ENCODE results near the gene CTAGE15.
"Not testable (repeated sequence)": the region's sequence is repeated elsewhere in the genome, so short reads cannot be mapped to it uniquely, and the experiment has no call there.

CTAGE15 gene, protein sequence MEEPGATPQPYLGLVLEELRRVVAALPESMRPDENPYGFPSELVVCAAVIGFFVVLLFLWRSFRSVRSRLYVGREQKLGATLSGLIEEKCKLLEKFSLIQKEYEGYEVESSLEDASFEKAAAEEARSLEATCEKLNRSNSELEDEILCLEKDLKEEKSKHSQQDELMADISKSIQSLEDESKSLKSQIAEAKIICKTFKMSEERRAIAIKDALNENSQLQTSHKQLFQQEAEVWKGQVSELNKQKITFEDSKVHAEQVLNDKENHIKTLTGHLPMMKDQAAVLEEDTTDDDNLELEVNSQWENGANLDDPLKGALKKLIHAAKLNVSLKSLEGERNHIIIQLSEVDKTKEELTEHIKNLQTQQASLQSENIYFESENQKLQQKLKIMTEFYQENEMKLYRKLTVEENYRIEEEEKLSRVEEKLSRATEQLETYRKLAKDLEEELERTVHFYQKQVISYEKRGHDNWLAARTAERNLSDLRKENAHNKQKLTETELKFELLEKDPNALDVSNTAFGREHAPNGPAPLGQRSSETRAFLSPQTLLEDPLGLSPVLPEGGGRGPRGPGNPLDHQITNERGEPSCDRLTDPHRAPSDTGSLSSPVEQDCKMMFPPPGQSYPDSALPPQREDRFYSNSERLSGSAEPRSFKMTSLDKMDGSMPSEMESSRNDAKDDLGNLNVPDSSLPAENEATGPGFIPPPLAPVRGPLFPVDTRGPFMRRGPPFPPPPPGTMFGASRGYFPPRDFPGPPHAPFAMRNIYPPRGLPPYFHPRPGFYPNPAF

DNA sequence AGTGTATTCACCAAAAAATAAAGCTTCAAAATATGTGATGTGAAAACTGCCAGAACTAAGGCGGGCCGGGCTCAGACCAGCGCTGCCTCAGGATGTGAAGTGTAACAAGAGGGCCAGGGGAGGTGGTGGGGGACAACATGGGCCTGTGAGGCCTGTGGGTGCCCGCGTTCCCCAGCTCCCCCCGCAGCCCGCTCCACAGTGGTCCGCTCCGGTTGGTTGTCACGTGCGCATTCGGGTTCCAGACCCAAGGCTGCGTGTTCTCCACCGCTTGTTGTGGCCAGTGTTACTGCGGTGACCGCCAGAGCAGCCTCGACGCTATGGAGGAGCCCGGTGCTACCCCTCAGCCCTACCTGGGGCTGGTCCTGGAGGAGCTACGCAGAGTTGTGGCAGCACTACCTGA, at the start of gene CTAGE15:
TSS of gene CTAGE15 (plus strand) at position 301 of the 400 bp plus-strand sequence. CDS start at position 318, 17 bp downstream.
- not testable (repeated sequence) for DNase-seq

GRCh38 chr7:143522309-143522916, 49.2 kb upstream of the CTAGE15 start:
- DNase-seq: not testable (repeated sequence)

- not testable (repeated sequence) for DNase-seq
These were observed 40.3 kb upstream of the CTAGE15 start for GRCh38 chr7:143531169-143531926.

DNA sequence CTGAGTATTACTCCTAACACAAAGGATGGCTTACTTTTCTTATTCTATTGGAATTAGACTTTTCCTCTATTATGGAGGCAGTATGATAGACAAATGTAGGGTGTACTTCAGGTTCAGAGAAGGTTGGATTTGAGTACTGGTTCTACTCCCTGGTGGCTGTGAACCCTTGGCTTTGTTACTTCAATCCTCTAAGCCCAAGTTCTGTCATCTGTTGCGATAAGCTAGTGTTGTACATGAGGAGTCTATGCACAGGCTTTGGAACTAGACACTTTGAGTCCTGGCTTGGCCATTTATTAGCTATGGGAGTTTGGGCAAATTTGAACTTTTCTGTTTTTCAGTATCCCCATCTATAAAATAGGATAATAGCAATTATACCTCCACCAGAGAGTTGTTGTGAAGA, 39.7 kb upstream of the CTAGE15 start:
- not testable (repeated sequence) for DNase-seq

- DNase-seq: not testable (repeated sequence)
These were observed 38.3 kb upstream of the CTAGE15 start for GRCh38 chr7:143533213-143533839.

- DNase-seq: not testable (repeated sequence)
These were observed 35.2 kb upstream of the CTAGE15 start for GRCh38 chr7:143536443-143536842.

DNA sequence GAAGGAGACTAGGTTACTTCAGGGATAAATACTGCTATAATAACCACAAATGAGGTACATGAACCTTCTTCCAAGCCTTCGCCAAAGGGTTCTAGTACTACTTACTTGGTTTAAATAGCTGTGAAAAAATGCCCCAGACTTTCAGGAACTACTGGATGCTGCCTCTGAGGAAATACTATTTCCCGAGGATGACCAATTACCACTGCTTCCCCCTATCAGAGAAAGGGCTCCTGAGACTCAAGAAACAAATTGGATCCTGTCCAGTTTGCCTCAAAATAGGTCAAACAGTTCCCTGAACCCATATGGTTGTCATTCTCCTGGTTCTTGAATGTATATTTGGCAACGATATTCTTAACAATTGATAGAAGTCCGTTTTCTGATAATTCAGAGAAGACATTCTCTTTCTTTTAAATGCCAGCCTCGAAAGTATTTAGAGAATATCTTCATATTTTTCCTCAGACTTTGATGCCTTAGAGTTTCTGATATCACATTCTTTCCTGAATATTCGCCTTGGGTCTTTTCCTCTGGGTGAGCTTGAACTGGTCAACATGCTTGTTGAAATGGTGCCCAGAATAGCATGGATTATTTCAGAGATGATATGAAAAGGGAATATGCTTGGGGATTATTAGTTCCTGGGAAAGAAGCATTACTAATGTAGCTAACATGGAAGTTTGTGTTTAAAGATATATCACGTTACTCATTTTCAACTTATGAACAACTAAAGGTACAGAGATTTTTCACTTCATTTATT, 28.1 kb upstream of the CTAGE15 start:
- DNase-seq: not testable (repeated sequence)

DNA sequence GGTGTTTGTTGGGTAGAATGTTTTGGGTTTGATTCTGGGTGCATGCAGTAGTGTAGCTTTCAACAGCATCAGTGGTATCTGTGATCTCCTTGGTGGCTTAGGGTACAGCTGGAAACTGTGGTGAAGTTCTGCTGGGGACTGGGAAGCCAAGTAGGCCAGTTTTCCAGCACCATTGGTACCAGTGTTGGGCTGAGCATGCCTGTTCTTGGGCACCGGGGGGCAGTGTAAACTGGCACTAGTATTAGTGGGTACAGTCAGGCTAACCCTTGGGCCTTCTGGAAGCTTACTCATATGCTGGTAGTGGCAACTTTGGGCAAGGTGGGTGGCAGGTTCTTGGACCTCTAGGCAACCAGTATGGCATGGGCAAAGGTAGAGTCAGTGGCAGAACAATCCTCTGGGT, 15.6 kb upstream of the CTAGE15 start:
- DNase-seq: not testable (repeated sequence)

GRCh38 chr7:143563306-143563705, 8.3 kb upstream of the CTAGE15 start:
- not testable (repeated sequence) for DNase-seq

DNA sequence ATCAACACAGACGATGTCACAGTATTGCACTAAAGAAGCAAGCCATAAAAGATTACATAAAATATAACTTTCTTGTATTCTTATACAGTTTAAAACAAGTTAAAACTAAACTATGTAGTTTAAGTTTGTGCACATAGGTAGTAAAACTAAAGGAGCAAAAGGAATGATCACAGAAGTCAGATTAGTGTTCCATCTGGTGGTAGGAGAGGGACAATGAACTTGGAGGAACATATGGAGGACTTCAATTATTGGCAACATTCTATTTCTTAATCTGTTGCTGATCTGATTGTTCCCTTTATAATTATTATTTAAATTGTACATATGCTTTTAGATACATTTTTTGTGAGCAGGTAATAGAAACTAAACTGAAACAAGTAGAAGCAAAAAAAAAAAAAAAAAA, 5.6 kb upstream of the CTAGE15 start:
- DNase-seq: not testable (repeated sequence)

GRCh38 chr7:143588183-143588582, 16.6 kb downstream of the CTAGE15 start:
- not testable (repeated sequence) for DNase-seq

DNA sequence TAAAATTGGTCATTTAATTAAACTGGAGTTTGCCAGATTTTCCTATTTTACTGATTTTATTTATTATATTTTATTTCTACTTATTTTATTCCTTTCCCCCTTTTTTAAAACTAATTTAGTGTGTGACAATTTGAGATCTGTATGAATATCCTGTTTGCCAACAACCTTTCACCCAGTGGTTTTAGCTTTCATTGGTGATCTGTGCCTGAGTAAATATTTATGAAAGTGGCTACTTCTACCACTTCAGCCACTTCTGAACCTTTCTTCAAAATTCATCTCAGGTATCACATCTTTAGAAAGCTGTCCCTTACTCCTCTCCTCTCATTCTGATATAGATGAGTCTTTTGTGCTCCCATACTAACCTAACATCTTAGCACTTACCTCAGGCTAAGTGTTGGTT, 18.3 kb downstream of the CTAGE15 start:
- DNase-seq: not testable (repeated sequence)

DNA sequence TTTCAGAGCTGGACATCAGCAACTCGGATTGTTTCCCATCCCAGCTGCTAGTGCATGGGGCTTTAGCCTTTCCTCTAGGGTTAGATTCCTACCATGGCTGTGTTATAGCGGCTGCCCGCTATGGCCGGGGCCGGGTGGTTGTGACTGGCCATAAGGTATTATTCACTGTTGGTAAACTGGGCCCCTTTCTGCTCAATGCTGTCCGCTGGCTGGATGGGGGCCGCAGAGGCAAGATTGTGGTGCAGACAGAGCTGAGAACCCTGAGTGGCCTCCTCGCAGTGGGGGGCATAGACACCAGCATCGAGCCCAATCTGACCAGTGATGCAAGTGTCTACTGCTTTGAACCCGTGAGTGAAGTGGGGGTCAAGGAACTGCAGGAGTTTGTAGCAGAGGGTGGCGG, 26.5 kb downstream of the CTAGE15 start:
- DNase-seq: not testable (repeated sequence)

DNA sequence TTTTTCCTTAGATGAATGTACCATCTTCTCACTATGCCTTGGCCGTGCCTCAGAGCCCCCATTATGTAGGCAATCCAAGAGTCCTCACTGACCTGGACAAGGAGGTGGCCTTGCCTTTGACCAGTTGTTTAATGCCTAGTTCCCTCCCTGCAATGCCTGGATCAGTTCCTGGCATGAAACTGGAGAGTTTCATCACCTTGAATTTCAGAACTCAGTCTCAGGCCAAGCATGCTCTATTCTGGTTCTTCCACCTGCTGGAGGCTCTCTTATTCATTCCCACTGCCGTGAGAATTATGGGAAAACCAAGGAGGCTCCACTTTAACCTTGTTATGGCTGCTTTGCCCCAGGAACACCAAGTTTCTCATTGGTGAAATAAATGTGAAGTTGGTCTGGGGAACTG, 31.9 kb downstream of the CTAGE15 start:
- DNase-seq: not testable (repeated sequence)

DNA sequence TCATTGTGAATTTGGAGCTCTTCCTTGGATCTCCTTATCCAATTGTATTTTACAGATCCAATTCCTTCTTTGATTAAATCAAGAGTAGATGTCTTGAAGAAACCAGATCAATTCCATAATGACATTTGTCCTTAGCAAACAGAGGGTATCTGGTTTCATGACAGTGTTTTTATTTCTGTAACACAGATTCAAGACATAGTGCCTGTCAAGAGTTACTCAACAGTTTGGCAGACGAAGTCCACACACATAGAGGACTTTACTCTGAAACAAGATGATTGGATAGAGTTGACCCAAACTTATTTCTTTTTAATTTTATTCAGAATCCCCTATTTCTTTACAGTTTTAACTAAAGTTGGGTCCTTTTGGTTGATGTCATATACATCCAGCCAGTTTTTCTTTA, 34.5 kb downstream of the CTAGE15 start:
- DNase-seq: not testable (repeated sequence)

GRCh38 chr7:143615545-143615944, 43.9 kb downstream of the CTAGE15 start:
- DNase-seq: peak; percentile 1

- not testable (repeated sequence) for DNase-seq
These were observed 45.6 kb downstream of the CTAGE15 start for GRCh38 chr7:143617204-143617603.

DNA sequence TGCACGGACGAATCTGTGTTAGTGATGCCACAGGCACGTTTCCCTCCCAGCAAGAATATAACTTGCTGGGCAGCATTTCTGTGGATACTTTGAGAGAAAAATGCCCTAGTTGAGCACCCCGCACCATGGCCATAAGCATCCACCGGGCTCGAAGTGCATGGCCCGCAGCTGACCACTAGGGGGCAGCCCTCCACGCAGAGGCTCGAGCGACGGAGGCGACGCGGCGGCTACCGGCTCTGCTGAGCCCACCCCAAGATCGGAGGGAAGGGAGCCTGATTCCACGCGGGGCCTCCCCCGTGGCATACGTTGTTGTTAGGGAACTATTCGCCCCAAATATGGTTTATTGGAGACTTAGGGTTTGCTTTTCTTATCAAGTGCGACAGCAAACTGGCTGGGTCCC, 48.5 kb downstream of the CTAGE15 start:
- DNase-seq: not testable (repeated sequence)

DNA sequence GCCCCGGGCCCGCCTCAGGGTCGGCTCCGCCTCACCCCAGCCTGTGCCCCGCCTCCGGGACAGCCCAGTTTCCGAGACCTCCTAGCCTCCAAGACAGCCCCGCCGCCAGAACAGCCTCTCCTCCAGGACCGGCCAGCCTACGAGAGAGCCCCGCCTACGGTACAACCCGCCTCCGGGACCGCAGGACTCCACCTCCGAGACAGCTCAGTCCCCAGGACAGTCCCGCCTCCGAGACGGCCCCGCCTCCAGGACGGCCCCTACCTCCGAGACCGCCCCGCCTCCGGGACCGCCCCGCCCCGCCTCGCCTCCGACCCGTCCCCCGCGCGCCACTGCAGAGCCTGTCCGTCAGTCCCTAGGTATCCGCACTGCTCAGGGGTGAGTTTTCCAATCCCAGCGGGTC, 49.0 kb downstream of the CTAGE15 start, which contains the start of gene TCAF2:
TSS of gene TCAF2 (plus strand) at position 329 of the 400 bp plus-strand sequence.
- DNase-seq: not testable (repeated sequence)

DNA sequence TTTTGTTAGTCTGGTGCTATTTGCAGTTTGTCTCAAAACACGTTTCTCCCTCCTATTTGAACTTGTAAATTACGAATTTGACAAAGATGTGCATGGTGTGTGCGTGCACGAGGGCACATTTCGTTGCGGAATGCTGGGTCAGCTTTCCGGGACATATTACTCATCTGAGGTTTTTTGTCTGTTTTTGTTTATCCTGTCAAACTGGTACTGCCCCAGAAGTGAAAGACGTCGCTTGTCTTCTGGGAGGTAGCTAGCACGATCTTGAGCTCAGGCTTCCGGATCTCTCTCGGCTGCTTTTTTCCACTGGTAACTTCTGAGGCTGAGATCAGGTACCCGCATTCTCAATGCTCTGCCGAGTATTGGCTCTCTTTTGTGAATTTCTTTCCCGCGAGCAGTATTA, 49.6 kb downstream of the CTAGE15 start:
- DNase-seq: not testable (repeated sequence)

GRCh38 chr7:143622130-143622529, 50.5 kb downstream of the CTAGE15 start:
- not testable (repeated sequence) for DNase-seq
